Right renal pelvis (tissue), 4 donors: ENCODE data around the gene QKI. TPM values are rescaled to one million over a fixed set of nuclear protein-coding genes. Genes with fewer than 3 reads are reported as not detected.

ENCODE experiments used
- DNase-seq, 4 donors: peaks; one replicate each; pipeline ENCODE4 v3.0.0-alpha.2; 2013; ENCODE audit warnings: low read depth in 4 of 4, low spot score in 3 of 4, missing footprints in 1 of 4
- polyA plus RNA-seq, 4 donors: library from polyadenylated mRNA; unstranded; fragments of 120-200 nt; gene quantifications; one replicate each; pipeline ENCODE4 v1.2.1, GENCODE V29; 2013; ENCODE audit not compliant: insufficient read length in 4 of 4

Gene QKI
- polyA plus RNA-seq, 4 donors, result 186 to 222 (median 210) TPM

DNA sequence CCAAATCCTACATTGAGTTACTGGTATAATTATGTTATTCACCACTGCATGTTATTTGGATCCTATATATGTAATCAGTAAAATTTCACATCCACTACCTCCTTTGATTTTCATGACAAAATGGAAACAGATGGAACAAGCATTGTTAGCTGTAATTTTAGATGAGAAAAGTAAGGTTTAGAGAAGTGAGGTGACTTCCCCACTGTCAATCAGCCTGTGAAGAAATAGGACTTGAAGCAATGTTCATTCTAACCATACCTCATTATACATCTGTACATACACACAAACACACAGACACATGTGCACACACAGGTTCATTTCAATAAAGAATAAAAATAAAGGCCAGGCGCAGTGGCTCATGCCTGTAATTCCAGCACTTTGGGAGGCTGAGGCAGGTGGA lies 23.7 kb upstream of the QKI start:
- DNase-seq, result no peak

DNA sequence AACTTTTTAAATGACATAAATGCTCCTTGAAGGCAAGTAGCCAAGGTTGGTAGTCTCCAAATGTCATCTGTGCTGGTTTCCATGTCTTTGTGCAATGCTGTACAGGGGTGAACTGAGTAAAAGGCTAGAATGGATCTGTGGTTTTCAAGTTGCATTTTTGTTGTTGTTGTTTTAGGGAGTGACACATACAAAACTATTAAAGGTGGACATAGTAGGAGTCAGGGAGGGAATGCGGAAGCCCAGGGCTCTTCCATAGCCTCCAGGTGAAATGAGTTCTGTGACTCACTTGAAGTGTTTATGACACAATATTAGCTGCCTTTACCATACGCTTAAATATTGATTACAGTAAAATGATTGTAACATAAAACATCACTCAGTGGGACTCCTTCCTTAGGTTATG lies 22.5 kb upstream of the QKI start:
- no peak for DNase-seq

DNA sequence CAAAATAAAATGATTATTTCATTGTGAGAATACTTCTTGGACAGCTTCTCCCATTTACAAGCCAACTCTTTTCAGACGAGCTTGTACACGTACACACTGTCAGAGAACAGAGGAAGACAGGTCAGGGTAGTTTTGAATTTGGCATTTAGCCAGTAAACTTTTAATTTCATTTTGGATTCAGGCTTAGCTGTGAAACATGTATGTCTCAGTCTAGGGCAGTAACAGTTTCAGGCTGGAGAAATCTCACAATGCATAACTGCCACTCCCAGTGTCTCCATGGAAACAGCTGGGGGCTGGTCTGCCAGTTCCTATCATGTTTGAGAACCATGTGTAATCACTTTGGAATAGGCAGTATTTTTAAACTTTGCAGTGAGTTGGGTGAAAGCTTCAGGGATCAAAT lies 22.0 kb upstream of the QKI start:
- no peak for DNase-seq

DNA sequence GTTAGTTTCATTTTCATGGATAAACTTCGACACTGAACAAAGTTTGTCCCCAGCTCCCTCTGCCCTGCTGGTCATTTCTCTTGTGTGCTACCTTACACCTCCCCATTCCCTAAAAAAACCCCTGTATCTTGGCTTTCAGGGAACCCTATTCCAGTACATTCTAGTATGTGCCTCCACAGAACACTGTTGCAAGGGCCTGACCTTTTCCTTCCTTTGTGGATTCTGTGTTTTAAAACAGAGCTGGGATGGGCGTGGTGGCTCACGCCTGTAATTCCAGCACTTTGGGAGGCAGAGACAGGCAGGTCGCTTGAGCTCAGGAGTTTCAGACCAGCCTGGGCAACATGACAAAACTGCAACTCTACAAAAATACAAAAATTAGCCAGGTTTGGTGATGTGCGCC lies 20.6 kb upstream of the QKI start:
- no peak for DNase-seq

DNA sequence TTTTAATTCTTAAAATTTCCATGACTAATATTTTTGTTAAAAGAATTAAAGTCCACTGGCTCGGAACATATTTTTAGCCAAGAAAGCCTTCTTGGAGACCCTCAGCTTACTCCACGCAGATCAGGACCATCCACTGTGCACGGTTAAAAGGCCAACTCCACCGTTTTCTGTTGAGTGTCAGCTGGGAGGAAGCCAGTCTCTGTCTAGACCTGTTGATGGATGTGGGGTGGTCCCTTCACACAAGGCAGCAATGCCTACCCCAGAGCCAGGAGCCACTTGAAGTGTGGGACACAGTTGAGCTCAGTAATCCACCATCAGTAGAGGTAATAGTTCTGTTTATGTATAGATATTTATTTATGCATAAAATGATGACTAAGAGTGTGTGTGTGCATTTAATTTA lies 19.9 kb upstream of the QKI start:
- DNase-seq, result no peak

DNA sequence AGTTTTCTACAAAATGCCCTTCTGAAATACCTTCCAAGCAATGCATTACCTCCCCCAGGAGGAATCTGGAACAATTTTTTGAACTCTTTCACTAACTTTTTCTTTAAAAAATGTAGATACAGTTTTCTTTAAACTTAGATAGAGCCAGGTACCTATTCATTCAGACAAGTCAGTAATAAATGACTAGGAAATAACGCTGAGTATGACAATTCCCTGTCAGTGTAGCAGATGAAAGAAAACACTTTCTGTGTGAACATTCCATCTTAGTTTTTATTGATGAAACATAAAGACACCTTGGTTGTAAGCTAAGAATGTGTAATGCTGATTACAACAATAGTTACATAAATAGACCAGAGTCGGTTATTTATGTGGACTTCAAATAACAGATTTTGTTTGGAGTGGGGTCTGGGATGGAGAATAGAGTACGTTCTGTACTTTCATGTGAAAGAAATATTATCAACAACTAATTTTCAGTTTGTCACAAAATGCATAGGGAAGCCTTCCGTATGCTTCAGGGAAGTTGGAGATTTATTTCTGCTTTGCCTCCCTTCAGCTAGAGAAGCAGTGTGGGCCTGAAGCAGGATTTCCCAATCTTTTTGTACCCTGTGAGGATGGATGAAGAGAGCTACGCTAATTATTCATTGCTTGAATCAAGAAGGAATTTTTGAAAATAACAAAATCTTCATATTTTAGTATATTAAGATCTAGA lies 19.2 kb upstream of the QKI start:
- DNase-seq, result no peak

DNA sequence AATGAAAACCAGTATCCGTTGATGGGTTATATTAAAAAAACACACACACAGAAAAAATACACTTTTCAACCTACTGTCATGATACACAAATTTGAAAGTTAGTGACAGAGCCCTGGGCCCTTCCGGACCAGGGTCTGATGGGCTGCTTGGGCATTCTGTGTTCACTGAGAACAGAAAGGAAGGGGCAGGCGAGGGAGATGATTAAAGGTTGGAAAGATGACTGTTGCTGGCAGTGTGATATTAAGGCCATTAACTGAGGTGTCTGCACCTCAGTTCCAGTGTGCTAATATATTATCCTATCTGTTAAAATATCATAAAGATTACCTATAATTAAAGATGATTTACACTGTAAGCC lies 18.7 kb upstream of the QKI start:
- DNase-seq, result no peak

DNA sequence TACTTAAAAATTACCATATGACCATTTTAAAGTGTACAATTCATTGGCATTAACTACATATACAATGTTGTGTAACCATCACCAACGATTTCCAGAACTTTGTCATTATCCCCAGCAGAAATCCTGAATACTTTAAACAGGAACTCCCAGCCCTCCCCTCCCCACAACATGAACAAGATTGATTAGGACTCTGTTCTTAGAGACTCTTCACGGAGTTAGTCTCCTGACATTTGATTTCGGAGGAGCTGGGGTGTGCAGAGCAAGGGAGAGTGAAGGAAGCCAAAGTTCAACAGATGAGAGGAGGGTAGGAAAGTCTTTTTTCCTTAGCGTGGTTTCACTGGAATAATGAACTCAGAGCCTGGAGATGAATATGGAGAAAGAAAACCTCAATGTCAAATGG lies 17.2 kb upstream of the QKI start:
- no peak for DNase-seq

DNA sequence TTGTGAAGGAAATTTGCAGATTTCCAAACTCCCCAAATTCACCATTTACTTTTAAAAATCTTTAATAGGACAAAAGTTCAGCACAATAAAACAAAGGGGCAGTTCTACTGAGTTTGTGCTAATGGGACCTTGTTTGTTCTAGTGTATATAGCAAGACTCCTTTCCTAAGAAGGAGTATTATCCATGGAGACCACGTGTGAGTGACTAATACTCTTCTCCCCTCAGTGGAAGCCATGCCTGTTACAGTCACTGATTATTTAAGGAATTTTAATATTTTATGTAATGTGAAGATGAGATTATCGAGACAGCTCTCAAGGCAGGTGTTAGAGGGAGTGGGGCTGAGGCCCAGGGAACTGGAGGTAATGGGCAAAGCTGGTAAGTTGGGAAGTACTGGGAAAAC lies 16.4 kb upstream of the QKI start:
- DNase-seq, result no peak

DNA sequence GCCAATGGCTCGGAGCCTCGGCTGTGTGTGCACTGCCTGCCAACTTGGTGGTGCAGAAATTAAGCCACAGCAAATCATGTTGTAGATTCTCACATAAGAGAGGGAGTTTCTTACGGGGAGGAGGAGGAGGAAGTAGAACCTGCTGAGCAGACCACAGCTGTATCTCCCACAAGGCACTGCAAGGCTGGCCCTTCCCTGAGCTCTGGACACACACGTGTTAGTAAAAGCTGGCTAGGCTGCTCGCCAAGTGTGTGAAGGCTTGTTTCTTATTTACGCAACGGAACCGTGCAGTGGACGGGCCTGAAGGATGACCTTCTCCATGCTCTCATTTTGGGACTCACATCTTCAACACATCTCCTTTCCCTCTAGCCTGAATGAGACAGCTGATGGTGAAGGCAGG lies 15.7 kb upstream of the QKI start:
- no peak for DNase-seq

DNA sequence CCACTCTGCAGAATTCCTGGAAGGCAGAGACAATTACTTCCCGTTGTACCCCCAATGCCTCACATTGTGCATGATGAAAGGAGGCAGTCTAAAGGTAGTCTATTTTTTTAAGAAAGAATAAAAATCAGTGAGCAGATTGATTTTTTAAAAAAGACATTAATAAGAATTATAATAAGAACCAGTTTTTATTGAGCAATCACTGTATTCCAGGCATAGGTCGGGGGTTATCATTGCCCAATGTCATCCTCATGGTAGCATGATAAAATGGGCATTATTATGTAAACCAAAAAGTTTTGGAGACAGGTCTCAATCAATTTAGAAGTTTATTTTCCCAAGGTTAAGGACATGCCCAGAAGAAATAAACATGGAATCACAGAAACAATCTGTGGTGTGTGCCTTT lies 14.0 kb upstream of the QKI start:
- DNase-seq, result no peak

DNA sequence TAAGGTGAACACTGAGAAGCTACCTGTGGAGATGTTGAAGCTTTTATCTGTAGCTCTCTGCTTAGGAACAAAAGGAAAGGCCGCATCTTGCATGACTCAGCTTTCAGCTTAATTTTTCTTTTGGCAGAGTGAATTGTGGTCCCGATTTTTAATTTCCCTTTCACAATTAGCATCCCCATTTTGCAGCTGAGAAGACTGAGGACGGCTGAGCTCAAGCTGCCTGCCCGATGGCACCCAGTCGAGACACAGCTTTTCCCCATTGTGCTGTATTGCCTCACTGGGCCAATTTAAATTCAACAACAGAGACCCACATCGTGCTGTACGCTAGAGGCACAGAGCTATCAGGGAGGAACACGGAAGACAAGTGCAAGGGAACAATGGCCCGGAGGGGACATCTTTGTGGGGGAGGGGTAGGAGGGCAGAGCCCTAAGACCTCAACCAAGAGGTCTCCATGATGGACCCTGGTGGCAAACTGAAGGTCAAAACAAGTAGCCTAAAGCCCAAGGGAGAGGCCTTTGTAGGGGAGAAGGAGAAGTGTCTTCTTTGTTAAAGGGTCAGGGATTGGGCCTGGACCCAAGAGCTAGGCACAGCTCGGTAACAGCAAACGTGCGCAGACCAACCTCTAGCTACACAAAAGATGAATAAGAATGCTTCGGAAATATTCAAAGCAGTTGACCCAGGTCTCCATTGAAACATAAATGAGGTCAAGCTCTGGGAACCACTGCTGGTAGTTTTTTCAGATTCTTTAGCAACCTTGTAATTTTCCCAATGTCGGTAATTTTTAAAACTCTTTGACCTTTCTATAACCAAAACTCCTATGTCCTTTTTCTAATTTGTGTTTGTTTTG lies 13.3 kb upstream of the QKI start:
- no peak for DNase-seq

DNA sequence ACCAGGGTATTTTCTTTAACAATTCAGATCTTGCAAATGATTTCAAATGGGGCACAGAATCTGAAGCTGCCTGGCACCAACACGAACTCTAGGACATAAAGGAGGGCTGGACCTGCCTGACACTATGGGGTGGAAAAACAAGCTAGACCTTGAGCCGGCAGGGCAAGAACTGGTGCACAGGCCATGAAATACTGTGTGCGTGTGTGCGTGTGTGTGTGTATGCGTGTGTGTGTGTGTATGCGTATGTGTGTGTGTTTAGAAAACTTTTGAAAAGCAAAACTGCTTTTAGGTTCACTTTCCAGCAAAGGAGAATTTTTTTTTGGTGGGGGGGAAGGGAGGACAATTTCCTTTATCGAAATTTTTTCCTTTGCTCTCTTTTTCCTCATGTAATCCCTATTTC lies 11.9 kb upstream of the QKI start:
- DNase-seq, result no peak

DNA sequence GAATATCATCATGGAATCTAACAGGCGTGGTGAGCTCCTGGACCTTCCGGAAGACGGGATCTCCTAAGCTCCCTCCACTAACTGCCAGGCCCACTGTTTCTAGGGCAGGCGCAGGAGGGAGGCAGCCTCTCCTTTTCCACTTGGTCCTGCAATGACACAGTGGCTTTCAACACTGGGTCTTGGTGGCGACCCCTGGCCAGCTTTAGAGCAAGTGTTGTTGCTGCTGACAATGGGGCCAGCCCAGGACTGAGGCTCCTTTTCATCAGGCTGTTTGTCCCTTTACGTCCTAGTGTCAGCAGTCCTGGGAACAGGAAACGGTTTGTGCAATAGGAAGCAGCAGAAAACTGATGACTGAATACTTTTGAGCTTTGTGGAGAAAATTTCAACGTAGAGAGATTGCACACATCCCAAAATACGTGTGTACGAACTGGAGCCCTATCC lies 9.7 kb upstream of the QKI start:
- DNase-seq, result no peak

DNA sequence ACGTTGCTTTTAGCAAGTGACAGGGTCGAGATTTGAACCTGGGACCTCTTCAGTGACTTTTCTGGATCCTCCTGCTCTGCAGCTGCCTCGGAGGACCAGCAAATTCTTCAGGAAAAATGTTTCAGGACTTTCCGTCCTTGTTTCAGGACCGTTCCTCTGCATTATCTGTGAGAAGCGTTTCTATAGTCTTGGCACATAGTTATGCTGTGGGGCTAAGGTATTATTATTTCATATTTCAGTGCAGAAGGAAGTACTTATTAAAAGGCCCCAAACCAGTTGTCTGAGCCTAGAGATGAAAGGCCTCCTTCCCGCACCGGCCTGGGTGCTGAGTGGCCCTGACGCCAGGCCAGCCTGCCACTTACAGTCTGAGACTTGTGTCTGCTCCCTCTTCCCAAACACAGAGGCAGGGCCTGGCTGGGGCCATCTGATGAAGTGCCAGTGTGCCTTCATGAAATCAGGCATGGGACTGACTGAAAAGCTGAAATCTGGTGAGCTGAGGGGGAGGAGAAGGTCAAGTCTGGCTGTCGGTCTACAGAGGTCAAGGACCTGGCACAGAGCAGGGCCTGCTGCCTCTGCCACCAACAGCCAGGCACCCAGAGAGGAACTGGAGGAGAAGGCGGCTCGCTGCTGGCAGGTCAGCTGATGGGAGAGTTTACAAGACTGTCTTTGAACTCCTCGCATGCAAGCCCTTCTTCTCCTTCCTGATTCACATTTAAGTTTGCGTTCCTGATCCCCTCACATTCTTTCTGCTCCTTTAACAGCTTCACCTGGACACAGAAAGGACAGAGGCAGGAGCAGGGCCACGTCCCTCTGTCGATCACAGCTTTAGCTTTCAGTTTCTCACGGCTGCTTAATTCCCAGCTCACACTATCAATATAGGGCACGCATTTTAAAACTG lies 8.9 kb upstream of the QKI start:
- no peak for DNase-seq

DNA sequence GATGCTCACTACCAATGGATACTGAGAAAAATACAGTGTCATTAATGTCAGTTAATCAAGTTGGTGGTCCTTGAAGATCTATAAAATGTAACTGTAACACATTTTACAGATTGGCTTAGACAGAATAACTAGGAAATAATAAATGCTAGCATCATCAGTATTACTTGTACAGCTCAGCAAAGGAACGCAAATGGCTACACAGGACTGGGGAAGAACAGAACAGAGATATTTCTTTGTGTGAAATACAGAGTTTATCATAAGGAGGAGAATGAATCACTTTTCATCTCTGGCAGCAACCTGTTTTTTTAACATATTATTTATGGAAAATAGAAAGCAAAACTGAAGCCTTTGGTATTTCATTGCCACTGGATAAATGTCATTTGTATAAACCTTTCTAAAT lies 8.2 kb upstream of the QKI start:
- DNase-seq, result no peak

DNA sequence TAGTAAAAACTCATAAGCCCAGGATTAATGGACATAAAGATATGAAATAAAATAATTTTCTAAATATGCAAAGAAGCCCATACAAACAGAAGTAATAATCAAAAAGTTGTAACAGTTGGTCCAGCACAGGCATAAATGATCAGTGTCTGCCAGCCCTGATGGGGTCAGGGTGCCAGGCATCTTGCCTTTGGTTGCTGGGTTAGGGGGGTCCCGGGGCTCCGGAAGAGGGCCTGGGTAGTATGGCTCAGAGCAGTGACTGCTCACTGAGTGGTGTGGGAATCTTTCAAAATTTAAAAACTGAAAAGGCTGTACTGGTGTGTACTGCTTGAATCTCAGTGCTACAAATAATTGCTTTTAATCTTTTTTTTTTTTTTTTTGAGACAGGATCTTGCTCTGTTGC lies 7.7 kb upstream of the QKI start:
- no peak for DNase-seq

DNA sequence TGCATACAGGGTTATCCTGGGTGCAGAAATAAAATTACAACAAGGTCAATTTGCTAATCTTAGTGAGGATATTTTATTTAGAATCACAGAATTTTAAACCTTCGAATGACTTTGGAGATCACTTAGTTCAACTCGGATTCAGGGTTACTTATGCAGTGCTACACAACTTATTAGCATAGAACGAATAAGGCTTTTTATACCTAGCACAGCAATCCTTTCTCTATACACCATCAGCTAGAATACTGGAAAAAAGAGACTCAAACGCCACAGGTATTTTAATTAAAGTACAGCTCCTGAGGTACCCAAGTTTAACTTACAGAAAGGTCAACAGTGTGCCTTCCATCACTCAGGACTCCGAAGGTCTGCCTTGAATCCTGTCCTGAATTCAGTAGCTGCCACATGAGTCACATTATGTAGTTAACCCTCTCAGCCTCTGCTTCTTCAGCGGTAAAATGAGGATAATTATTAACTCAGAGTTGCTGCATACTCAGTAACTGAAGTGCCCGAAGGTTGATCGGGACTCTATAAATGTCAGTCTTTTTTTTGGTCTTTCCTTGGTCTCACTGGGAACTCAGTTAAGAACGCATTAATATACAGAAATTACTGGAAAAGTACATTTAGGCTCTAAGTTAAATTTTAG lies 6.0 kb upstream of the QKI start:
- DNase-seq, result no peak

DNA sequence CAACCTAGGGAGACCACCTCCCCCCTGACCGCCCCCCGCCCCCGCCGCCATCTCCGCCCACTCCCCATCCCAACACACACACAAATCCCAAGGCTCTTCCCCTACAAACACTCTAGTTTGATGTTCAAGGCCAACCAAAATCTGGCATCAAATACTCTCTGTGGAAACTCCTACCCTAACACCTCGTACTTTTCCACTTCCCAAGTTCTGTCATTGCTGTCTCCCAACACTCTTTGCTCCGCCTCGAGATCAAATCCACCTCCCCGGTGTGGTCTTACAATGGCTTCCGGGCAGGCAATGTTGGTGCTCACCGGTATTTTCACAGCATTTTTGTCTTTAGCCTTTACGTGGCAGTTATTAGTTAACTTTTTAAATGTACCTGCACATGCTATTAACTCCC lies 4.8 kb upstream of the QKI start:
- no peak for DNase-seq

DNA sequence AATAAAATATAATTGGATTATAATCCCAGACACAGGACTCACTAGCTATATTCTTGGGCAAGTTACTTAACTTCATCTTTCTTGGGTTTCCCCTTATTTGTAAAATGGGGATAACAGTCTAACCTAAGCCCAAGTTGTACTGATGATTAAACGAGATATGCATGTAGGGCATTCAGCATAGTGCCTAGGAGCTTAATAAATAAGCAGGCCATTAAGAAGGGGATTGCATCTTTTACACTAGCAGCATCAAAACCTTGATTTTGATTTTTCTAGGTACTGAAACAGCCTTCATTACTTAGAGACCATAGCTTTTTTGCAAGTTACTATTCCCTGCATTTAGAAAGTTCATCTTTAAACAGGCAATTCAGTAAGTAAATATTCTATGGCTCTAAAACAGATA lies 2.2 kb upstream of the QKI start:
- DNase-seq, result no peak

DNA sequence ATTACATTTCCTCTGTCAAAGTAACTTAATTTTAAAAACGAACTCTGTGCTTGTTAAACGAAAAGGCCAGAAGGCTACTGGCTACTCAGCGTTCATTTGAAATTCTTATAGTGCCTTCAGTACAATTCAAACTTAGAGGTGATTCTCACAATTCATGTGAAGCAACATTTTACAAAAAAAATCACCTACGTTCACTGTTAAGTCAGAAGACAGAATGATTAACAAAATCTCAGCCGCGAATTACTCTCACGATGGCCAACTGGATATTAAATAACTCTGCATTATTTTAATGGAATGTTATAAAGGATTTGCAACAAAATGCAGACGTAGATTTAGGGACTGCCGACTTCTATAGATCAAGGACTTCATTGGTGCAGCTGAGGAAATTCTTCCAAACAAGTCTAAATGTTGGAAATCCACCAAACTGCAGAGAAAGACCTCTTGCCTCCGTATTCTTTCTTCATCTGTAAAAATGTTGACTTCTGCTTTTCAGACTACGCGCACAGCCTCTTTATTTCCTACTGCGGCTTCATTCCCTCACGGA lies 1.6 kb upstream of the QKI start:
- no peak for DNase-seq
